AG09309 (cell line): ENCODE measurements around the gene ZBTB32.

Source experiments
- DNase-seq: peaks from one replicate; pipeline ENCODE4 v3.0.0-alpha.2; 2010; ENCODE audit warnings: low read depth
- H3K4me3 ChIP-seq: 2 replicates; pipeline ENCODE4 v1.5.1; 2011; ENCODE audit warnings: mild to moderate bottlenecking, low read depth, low read length, moderate library complexity; ENCODE audit not compliant: control insufficient read depth
- TF ChIP-seq, protein P1 (sequence below): IDR thresholded peaks from 2 replicates; pipeline ENCODE4 v1.5.1; 2011; ENCODE audit warnings: mild to moderate bottlenecking, low read depth, low read length, inconsistent platforms; ENCODE audit not compliant: insufficient read depth, control insufficient read depth; ENCODE audit errors: missing control alignments

Gene ZBTB32

GRCh38 chr19:35757231-35757748 is 52.9 kb downstream of the ZBTB32 start:
- peak overlapping the region; percentile 55 for H3K4me3 ChIP-seq
- DNase-seq = peak; percentile 57
- TF ChIP-seq, protein P1, sequence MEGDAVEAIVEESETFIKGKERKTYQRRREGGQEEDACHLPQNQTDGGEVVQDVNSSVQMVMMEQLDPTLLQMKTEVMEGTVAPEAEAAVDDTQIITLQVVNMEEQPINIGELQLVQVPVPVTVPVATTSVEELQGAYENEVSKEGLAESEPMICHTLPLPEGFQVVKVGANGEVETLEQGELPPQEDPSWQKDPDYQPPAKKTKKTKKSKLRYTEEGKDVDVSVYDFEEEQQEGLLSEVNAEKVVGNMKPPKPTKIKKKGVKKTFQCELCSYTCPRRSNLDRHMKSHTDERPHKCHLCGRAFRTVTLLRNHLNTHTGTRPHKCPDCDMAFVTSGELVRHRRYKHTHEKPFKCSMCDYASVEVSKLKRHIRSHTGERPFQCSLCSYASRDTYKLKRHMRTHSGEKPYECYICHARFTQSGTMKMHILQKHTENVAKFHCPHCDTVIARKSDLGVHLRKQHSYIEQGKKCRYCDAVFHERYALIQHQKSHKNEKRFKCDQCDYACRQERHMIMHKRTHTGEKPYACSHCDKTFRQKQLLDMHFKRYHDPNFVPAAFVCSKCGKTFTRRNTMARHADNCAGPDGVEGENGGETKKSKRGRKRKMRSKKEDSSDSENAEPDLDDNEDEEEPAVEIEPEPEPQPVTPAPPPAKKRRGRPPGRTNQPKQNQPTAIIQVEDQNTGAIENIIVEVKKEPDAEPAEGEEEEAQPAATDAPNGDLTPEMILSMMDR = no peak

GRCh38 chr19:35757749-35758608 is 53.6 kb downstream of the ZBTB32 start, which contains the start of gene PROSER3:
Gene PROSER3, plus strand, starts transcription at chr19:35758176. Its CDS starts 40 bp downstream, at chr19:35758216.
- TF ChIP-seq, protein P1 = no peak
- H3K4me3 ChIP-seq = peak within 1 kb of the TSS; percentile 83
- DNase-seq = peak; percentile 99

GRCh38 chr19:35759697-35760096 is 55.3 kb downstream of the ZBTB32 start:
- H3K4me3 ChIP-seq = no peak overlapping the region
- no peak for DNase-seq

DNA sequence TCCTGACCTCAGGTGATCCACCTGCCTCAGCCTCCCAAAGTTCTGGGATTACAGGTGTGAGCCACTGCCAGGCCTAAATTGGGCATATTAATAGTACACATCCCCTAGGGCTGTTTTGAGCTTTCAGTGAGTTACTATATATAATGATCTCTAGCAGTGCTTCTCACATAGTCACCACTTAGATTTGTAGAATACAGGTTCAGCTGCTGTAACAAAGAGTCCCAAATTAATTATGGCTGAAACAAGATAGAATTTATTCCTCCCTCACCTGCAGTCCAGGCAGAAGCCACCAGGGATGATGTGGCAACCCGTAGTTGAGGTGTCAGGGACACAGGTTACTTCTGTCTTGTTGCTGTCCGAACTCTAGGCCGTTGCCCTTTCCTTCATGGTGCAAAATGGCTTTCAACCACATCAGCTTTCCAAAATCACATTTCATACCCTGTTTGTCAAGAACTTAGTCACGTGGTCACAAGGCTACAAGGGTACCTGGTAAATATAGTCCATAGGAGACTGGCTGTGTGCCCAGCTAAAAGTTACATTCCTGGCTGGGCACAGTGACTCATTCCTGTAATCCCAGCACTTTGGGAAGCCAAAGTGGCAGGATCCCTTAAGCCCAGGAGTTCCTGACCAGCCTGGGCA is 56.5 kb downstream of the ZBTB32 start:
- DNase-seq = no peak
- TF ChIP-seq, protein P1 = no peak
- no peak overlapping the region for H3K4me3 ChIP-seq

More at GRCh38 chr19:35759697-35760096, 55.3 kb downstream of the ZBTB32 start:
- TF ChIP-seq, protein P1 = no peak

GRCh38 chr19:35764432-35765315 is 60.3 kb downstream of the ZBTB32 start:
- H3K4me3 ChIP-seq = no peak overlapping the region
- TF ChIP-seq, protein P1 = no peak
- DNase-seq = no peak
